ENCODE measurements around the gene AKAP17A. TPM values are rescaled to one million over a fixed set of nuclear protein-coding genes. Genes with fewer than 3 reads are reported as not detected.
"Not testable (repeated sequence)": the region's sequence is repeated elsewhere in the genome, so short reads cannot be mapped to it uniquely, and the experiment has no call there.

Gene AKAP17A
- total RNA-seq, 6 experiments from 2014 or later: 21.4 to 24.6 (median 23.6) TPM

- peaks cover 11% of the 10 kb centered on the region for H3K27me3 Mint-ChIP-seq (ENCODE audit: insufficient read depth)
- no peaks in the 10 kb centered on the region for H3K36me3 Mint-ChIP-seq (ENCODE audit: low read depth)
- H3K9me3 Mint-ChIP-seq: no peaks in the 10 kb centered on the region
- no peaks in the 10 kb centered on the region for H3K4me1 Mint-ChIP-seq (ENCODE audit: low read depth)
- H3K27ac Mint-ChIP-seq: no peak overlapping the region
- no peak overlapping the region for H3K4me3 Mint-ChIP-seq
- no peak for TF ChIP-seq CTCF (IDR thresholded peaks at IDR 0.05)
- DNase-seq: no peak
These were observed 21.4 kb downstream of the AKAP17A start for GRCh38 chrX:1612641-1613286.

- Mint-ChIP-seq H3K4me3 (no peak within 1 kb of the TSS), H3K4me1 (ENCODE audit: low read depth) (no peaks in the 10 kb centered on the region), H3K36me3 (ENCODE audit: low read depth) (no peaks in the 10 kb centered on the region), H3K9me3 (no peaks in the 10 kb centered on the region), H3K27ac (no peak within 1 kb of the TSS), H3K27me3 (ENCODE audit: insufficient read depth) (peaks cover 6% of the 10 kb centered on the region)
- DNase-seq: no peak
- TF ChIP-seq CTCF (IDR thresholded peaks at IDR 0.05): no peak
These were observed 23.5 kb downstream of the AKAP17A start, which contains the start of gene ASMT for GRCh38 chrX:1614927-1615326. Gene ASMT (plus strand): TSS chrX:1615059. CDS start chrX:1615200, 141 bp downstream.

- no peak for TF ChIP-seq CTCF (IDR thresholded peaks at IDR 0.05)
- no peaks in the 10 kb centered on the region for H3K36me3 Mint-ChIP-seq (ENCODE audit: low read depth)
- H3K4me1 Mint-ChIP-seq (ENCODE audit: low read depth): no peaks in the 10 kb centered on the region
- H3K4me3 Mint-ChIP-seq: no peak overlapping the region
- H3K9me3 Mint-ChIP-seq: no peaks in the 10 kb centered on the region
- peaks cover 2% of the 10 kb centered on the region for H3K27me3 Mint-ChIP-seq (ENCODE audit: insufficient read depth)
- DNase-seq: no peak
- H3K27ac Mint-ChIP-seq: no peak overlapping the region
These were observed 27.3 kb downstream of the AKAP17A start for GRCh38 chrX:1618689-1619088.

GRCh38 chrX:1623691-1624090 is 32.3 kb downstream of the AKAP17A start:
- no peaks in the 10 kb centered on the region for H3K36me3 Mint-ChIP-seq (ENCODE audit: low read depth)
- no peak overlapping the region for H3K27ac Mint-ChIP-seq

GRCh38 chrX:1624158-1624860 is 32.9 kb downstream of the AKAP17A start:
- not testable (repeated sequence) for H3K36me3 Mint-ChIP-seq (ENCODE audit: low read depth); H3K4me1 Mint-ChIP-seq (ENCODE audit: low read depth); H3K9me3 Mint-ChIP-seq; H3K4me3 Mint-ChIP-seq; DNase-seq; H3K27me3 Mint-ChIP-seq (ENCODE audit: insufficient read depth); H3K27ac Mint-ChIP-seq

More at GRCh38 chrX:1623691-1624090, 32.3 kb downstream of the AKAP17A start:
- Mint-ChIP-seq H3K27me3 (ENCODE audit: insufficient read depth) (no peaks in the 10 kb centered on the region; the same call in 1 of the 2 replicates), H3K4me1 (ENCODE audit: low read depth) (no peaks in the 10 kb centered on the region), H3K4me3 (no peak overlapping the region), H3K9me3 (no peaks in the 10 kb centered on the region)
- DNase-seq: no peak
- no peak for TF ChIP-seq CTCF (IDR thresholded peaks at IDR 0.05)

GRCh38 chrX:1624861-1625215 is 33.4 kb downstream of the AKAP17A start:
- not testable (repeated sequence) for H3K9me3 Mint-ChIP-seq; H3K36me3 Mint-ChIP-seq (ENCODE audit: low read depth); H3K27ac Mint-ChIP-seq; H3K27me3 Mint-ChIP-seq (ENCODE audit: insufficient read depth); H3K4me3 Mint-ChIP-seq; DNase-seq; H3K4me1 Mint-ChIP-seq (ENCODE audit: low read depth)

Measured in HFFc6 (cell line).